Spleen (tissue), 7 donors: ENCODE results near the gene IQCC.

Experiments used
- POLR2A ChIP-seq, 3 donors: fragments of 450-650 bp; IDR thresholded peaks; one replicate each; pipeline ENCODE4 v1.5.1; 2017; ENCODE audit warnings: antibody characterized with exemption in 3 of 3, mild to moderate bottlenecking in 1 of 3
- TF ChIP-seq, protein P1 (sequence below), 11 experiments: fragments of 200-600 bp in 7 of 11; fragments of 450-650 bp in 4 of 11; sonication (generic) in 4 of 11; IDR thresholded peaks in 8 of 11; conservative IDR thresholded peaks in 3 of 11; 1 replicate in 7 of 11; 2 replicates in 4 of 11; pipeline versions ENCODE4 v1.4.0 to v1.8.0; 2016 to 2021; ENCODE audit warnings: antibody characterized with exemption in 11 of 11, inconsistent platforms in 4 of 11, mild to moderate bottlenecking in 1 of 11
- donor health status: DM: no; HTN: no; CAD: no; lungs with moderate emphysema.
- donor health status: DM: no; HTN: no; CAD: no.
- donor health status: DM: no; HTN: no; CAD: no.

DNA sequence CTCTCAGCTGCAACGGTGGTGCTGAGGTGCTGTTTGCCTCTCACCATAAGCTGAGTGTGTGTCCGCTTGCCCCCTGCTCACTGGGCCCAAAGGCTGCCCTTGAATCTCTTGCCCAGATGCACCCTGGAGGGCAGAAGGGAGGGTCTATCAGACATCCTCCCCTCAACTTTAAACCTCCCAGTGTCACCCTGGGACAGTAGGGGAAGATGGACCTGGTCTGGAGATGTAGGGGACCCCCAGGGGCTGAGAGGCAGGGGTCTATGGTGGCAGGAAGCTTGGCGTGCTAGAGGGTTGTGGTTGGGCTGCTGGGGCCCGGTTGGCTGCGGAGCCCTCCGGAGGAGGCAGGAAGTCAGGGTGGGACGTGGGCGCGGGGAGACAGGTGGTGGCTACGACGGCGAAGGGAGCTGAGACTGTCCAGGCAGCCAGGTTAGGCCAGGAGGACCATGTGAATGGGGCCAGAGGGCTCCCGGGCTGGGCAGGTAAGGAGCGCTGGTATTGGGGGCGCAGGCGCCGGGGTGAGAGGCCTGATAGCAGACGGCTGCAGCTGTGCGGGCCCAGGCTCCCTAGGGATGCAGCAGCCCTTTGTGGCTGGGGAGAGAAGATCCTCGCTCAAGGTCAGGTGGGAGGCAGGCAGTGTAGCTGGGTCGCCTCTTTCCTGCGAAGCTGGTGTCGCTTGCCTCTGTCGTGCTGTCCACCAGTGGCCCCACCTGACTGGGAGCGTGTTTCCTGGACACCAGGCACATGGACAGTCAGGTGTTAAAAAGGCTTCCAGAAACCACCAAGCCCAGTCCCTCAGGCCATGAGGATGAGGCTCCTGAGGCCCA is 45.6 kb downstream of the IQCC start, which contains the start of gene LCK:
- no peak for TF ChIP-seq POLR2A (IDR thresholded peaks at IDR 0.05)
- TF ChIP-seq, protein P1, sequence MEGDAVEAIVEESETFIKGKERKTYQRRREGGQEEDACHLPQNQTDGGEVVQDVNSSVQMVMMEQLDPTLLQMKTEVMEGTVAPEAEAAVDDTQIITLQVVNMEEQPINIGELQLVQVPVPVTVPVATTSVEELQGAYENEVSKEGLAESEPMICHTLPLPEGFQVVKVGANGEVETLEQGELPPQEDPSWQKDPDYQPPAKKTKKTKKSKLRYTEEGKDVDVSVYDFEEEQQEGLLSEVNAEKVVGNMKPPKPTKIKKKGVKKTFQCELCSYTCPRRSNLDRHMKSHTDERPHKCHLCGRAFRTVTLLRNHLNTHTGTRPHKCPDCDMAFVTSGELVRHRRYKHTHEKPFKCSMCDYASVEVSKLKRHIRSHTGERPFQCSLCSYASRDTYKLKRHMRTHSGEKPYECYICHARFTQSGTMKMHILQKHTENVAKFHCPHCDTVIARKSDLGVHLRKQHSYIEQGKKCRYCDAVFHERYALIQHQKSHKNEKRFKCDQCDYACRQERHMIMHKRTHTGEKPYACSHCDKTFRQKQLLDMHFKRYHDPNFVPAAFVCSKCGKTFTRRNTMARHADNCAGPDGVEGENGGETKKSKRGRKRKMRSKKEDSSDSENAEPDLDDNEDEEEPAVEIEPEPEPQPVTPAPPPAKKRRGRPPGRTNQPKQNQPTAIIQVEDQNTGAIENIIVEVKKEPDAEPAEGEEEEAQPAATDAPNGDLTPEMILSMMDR (IDR thresholded peaks at IDR 0.05 in 8 of 11, conservative IDR thresholded peaks at IDR 0.05 in 3 of 11), result no peak
